Parathyroid adenoma (tissue), 2 donors: ENCODE results near the gene ZNF462.

Source experiments
- H2AFZ ChIP-seq: fragments of 300-600 bp; sonication (generic); one replicate; pipeline ENCODE4 v1.7.0; 2017; ENCODE audit warnings: antibody characterized with exemption, mild to moderate bottlenecking
- H3K27ac ChIP-seq: fragments of 300-600 bp; sonication (generic); one replicate; pipeline ENCODE4 v1.7.0; 2017
- H3K27me3 ChIP-seq: fragments of 300-600 bp; sonication (generic); one replicate; pipeline ENCODE4 v1.7.0; 2017; ENCODE audit warnings: low read length; ENCODE audit not compliant: control insufficient read depth, insufficient read depth
- H3K36me3 ChIP-seq: fragments of 300-600 bp; sonication (generic); one replicate; pipeline ENCODE4 v1.7.0; 2017; ENCODE audit warnings: low read length; ENCODE audit not compliant: control insufficient read depth, insufficient read depth
- H3K4me1 ChIP-seq: fragments of 300-600 bp; sonication (generic); one replicate; pipeline ENCODE4 v1.7.0; 2017; ENCODE audit warnings: control low read depth
- H3K4me2 ChIP-seq: fragments of 300-600 bp; sonication (generic); one replicate; pipeline ENCODE4 v1.7.0; 2017; ENCODE audit warnings: low read length
- H3K4me3 ChIP-seq: fragments of 300-600 bp; sonication (generic); one replicate; pipeline ENCODE4 v1.7.0; 2017; ENCODE audit warnings: low read depth, low read length
- H3K79me2 ChIP-seq: fragments of 300-600 bp; sonication (generic); one replicate; pipeline ENCODE4 v1.7.0; 2017; ENCODE audit warnings: control low read depth
- H3K9ac ChIP-seq: fragments of 300-600 bp; sonication (generic); one replicate; pipeline ENCODE4 v1.7.0; 2017; ENCODE audit warnings: mild to moderate bottlenecking
- H3K9me3 ChIP-seq: fragments of 300-600 bp; sonication (generic); one replicate; pipeline ENCODE4 v1.7.0; 2017; ENCODE audit warnings: low read length; ENCODE audit not compliant: control insufficient read depth
- TF ChIP-seq, protein P1 (sequence below): fragments of 300-600 bp; sonication (generic); IDR thresholded peaks from one replicate; pipeline ENCODE4 v1.7.0; 2017; ENCODE audit warnings: antibody characterized with exemption, mild to moderate bottlenecking
- donor health status: primary hyperparathyroidism.

Gene ZNF462

DNA sequence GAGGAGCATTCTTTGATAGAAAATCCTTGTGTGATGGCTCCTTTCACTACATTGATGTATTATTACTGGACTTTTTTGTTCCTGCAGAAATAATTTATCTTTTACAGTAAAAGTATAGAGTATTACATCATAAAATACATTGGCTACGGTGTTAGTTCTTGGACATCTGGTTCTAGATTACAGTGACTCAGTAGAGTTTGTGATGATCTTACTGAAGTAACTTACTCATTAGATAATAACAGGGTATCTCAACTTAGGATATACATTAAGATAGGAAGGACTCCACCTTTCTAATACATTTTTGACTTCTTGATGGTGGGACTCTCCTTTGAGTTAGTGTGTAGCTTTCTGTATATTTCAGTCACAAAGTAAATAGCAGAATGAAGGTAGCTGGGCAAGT lies 59.1 kb downstream of the ZNF462 start:
- H2AFZ ChIP-seq, result peak overlapping the region; percentile 52
- H3K27ac ChIP-seq, result peak overlapping the region; percentile 96
- H3K4me3 ChIP-seq, result peak overlapping the region; percentile 30

DNA sequence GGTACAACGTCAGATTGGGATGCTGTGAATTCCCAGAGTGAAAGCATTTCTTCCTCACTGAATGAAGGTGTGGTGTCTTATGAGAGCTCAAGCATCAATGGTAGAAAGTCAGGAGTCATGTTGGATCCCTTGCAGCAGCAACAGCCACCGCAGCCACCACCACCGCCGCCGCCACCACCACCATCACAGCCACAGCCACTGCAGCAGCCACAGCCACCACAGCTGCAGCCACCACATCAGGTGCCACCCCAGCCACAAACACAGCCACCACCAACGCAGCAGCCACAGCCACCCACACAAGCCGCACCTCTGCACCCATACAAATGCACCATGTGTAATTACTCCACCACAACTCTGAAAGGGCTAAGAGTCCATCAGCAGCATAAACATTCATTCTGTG lies 62.4 kb downstream of the ZNF462 start:
- H3K4me2 ChIP-seq, result no peak overlapping the region
- H3K4me3 ChIP-seq, result no peak overlapping the region
- H2AFZ ChIP-seq, result no peak overlapping the region
- TF ChIP-seq, protein P1, sequence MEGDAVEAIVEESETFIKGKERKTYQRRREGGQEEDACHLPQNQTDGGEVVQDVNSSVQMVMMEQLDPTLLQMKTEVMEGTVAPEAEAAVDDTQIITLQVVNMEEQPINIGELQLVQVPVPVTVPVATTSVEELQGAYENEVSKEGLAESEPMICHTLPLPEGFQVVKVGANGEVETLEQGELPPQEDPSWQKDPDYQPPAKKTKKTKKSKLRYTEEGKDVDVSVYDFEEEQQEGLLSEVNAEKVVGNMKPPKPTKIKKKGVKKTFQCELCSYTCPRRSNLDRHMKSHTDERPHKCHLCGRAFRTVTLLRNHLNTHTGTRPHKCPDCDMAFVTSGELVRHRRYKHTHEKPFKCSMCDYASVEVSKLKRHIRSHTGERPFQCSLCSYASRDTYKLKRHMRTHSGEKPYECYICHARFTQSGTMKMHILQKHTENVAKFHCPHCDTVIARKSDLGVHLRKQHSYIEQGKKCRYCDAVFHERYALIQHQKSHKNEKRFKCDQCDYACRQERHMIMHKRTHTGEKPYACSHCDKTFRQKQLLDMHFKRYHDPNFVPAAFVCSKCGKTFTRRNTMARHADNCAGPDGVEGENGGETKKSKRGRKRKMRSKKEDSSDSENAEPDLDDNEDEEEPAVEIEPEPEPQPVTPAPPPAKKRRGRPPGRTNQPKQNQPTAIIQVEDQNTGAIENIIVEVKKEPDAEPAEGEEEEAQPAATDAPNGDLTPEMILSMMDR, result no peak
- H3K4me1 ChIP-seq, result peaks cover 12% of the 10 kb centered on the region
- no peaks in the 10 kb centered on the region for H3K36me3 ChIP-seq
- H3K27me3 ChIP-seq, result no peaks in the 10 kb centered on the region
- no peaks in the 10 kb centered on the region for H3K9me3 ChIP-seq
- no peak overlapping the region for H3K27ac ChIP-seq
- no peak overlapping the region for H3K9ac ChIP-seq
- peaks cover 5% of the 10 kb centered on the region for H3K79me2 ChIP-seq

More for the DNA sequence above, 59.1 kb downstream of the ZNF462 start:
- H3K4me1 ChIP-seq, result peaks cover 18% of the 10 kb centered on the region
- TF ChIP-seq, protein P1, result no peak
- H3K27me3 ChIP-seq, result no peaks in the 10 kb centered on the region
- H3K36me3 ChIP-seq, result no peaks in the 10 kb centered on the region
- H3K4me2 ChIP-seq, result peak overlapping the region; percentile 71
- no peaks in the 10 kb centered on the region for H3K9me3 ChIP-seq
- H3K79me2 ChIP-seq, result no peaks in the 10 kb centered on the region
- no peak overlapping the region for H3K9ac ChIP-seq

DNA sequence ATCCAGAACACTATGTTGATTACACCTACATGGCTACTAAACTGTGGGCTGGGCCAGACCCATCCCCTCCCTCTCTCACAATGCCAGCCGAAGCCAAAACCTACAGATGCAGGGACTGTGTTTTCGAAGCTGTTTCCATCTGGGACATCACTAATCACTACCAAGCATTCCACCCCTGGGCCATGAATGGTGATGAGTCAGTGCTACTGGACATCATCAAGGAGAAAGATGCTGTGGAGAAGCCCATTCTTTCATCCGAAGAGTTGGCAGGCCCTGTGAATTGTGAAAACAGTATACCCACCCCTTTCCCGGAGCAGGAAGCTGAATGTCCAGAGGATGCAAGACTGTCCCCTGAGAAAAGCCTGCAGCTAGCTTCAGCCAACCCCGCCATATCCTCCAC lies 65.0 kb downstream of the ZNF462 start:
- H3K27ac ChIP-seq, result no peak overlapping the region
- no peak overlapping the region for H3K9ac ChIP-seq
- no peaks in the 10 kb centered on the region for H3K4me1 ChIP-seq
- no peaks in the 10 kb centered on the region for H3K9me3 ChIP-seq
- H3K4me2 ChIP-seq, result no peak overlapping the region
- no peaks in the 10 kb centered on the region for H3K36me3 ChIP-seq
- H2AFZ ChIP-seq, result no peak overlapping the region
- no peaks in the 10 kb centered on the region for H3K27me3 ChIP-seq
- peaks cover 5% of the 10 kb centered on the region for H3K79me2 ChIP-seq
- TF ChIP-seq, protein P1, result no peak
- no peak overlapping the region for H3K4me3 ChIP-seq

DNA sequence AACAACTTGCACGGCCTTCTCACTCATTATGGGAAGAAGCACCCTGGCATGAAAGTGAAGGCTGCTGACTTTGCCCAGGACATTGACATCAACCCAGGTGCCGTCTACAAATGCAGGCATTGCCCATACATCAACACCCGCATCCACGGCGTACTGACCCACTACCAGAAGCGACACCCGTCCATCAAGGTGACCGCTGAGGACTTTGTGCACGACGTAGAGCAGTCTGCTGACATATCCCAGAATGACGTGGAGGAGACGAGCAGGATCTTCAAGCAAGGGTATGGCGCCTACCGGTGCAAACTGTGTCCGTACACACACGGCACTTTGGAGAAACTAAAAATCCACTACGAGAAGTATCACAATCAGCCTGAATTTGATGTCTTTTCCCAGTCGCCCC lies 65.4 kb downstream of the ZNF462 start:
- Histone ChIP-seq H3K9ac (no peak overlapping the region), H3K4me1 (no peaks in the 10 kb centered on the region), H3K79me2 (peaks cover 5% of the 10 kb centered on the region), H3K9me3 (no peaks in the 10 kb centered on the region), H3K4me2 (no peak overlapping the region), H3K4me3 (no peak overlapping the region), H3K27me3 (no peaks in the 10 kb centered on the region), H3K27ac (no peak overlapping the region), H3K36me3 (no peaks in the 10 kb centered on the region), H2AFZ (no peak overlapping the region)
- TF ChIP-seq, protein P1, result no peak

DNA sequence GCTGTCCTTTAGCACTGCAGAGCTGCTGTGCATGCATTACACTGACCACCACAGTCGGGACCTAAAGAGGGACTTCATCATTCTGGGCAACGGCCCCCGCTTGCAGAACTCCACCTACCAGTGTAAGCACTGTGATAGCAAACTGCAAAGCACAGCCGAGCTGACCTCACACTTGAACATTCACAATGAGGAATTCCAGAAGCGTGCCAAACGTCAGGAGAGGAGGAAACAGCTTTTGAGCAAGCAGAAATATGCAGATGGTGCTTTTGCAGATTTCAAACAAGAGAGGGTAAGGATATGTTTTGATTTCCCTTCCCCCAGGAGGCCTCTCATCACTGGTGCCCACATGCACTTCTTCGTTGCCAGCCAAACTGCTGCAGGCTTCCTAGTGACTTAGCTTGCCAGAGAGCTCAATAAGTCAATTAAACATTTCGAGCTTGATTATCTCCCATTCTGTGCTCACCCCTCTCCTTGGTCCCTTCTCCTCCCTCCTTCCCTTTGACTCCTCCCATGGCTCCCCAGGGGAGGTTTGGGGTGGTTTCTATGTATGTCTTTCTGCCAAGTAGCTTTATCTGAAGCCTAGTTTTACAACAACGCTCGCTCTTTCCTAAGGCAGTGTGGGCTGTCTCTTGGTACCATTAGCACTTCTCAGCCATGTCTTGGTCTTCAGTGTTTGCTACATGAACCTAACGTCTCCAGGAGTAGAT lies 66.7 kb downstream of the ZNF462 start:
- Histone ChIP-seq H3K9me3 (no peaks in the 10 kb centered on the region), H3K79me2 (peaks cover 5% of the 10 kb centered on the region), H3K27ac (no peak overlapping the region), H3K4me2 (no peak overlapping the region), H3K9ac (no peak overlapping the region), H3K4me1 (no peaks in the 10 kb centered on the region), H3K36me3 (no peaks in the 10 kb centered on the region), H2AFZ (no peak overlapping the region), H3K27me3 (no peaks in the 10 kb centered on the region), H3K4me3 (no peak overlapping the region)
- TF ChIP-seq, protein P1, result no peak
